HepG2 (cell line): ENCODE measurements around the gene RBM15B. TPM values are rescaled to one million over a fixed set of nuclear protein-coding genes. Genes with fewer than 3 reads are reported as not detected.

Experiments used
- ATAC-seq: fragments of 200-7000 bp; cut with Tn5 transposase; 3 replicates; pipeline ENCODE4 v1.9.1; 2020; ENCODE audit warnings: mild to moderate bottlenecking, moderate library complexity
- BruUV-seq: library from RNA; stranded (reverse); fragments of 400-500 nt; replicated peaks from 2 replicates; lab custom pipeline; 2021; lab: Mats Ljungman, UMichigan
- CTCF ChIA-PET: fragments of 300-600 bp; formaldehyde crosslinking; extraction: SDS; loops from one replicate; lab custom pipeline; 2021; ENCODE audit warnings: low total read pairs, inconsistent platforms, low intra/inter-chr PET ratio; lab: Yijun Ruan, JAX
- POLR2A ChIA-PET: fragments of 350-600 bp; sonication (Branson Sonifier 250); formaldehyde crosslinking; loops from one replicate; lab custom pipeline; 2020; ENCODE audit warnings: antibody characterized with exemption, inconsistent platforms; lab: Yijun Ruan, JAX
- DNase-seq: peaks from one replicate; pipeline ENCODE4 v3.0.0-alpha.2; 2015; ENCODE audit warnings: low spot score
- FAIRE-seq: peaks from 3 replicates; lab custom pipeline; 2011; peaks lifted over from hg19 to GRCh38; lab: Jason Lieb, UNC
- H2AFZ ChIP-seq: one replicate; pipeline ENCODE4 v1.6.1; 2011; ENCODE audit warnings: low read length, inconsistent platforms
- H3K27ac ChIP-seq: fragments of 300-600 bp; 3 replicates; pipeline ENCODE4 v1.8.0; 2011; ENCODE audit warnings: mixed run types, mild to moderate bottlenecking, mixed read lengths, low read length, inconsistent platforms; ENCODE audit not compliant: insufficient read depth; ENCODE audit errors: extremely low read length
- H3K27me3 ChIP-seq, 2 experiments: fragments of 200-600 bp in 1 of 2; 2 replicates in 1 of 2; 3 replicates in 1 of 2; pipeline versions ENCODE4 v1.6.0 to v1.8.0; 2011; ENCODE audit warnings: low read length in 2 of 2, mild to moderate bottlenecking in 2 of 2, moderate library complexity in 2 of 2, inconsistent platforms in 1 of 2; ENCODE audit not compliant: insufficient read depth in 2 of 2, control insufficient read depth in 1 of 2
- H3K36me3 ChIP-seq, 2 experiments: fragments of 200-600 bp in 1 of 2; replicated peaks in 1 of 2; 2 replicates in 1 of 2; 3 replicates in 1 of 2; pipeline versions ENCODE4 v1.5.1 to v1.8.0; 2011; ENCODE audit warnings: low read length in 2 of 2, inconsistent platforms in 1 of 2; ENCODE audit not compliant: insufficient read depth in 2 of 2, control insufficient read depth in 1 of 2
- H3K4me1 ChIP-seq: 2 replicates; pipeline ENCODE4 v1.5.1; 2012; ENCODE audit warnings: low read length, inconsistent platforms; ENCODE audit not compliant: insufficient read depth
- H3K4me2 ChIP-seq: 2 replicates; pipeline ENCODE4 v1.6.0; 2011; ENCODE audit warnings: low read depth, low read length, inconsistent platforms
- H3K4me3 ChIP-seq, 3 experiments: fragments of 200-600 bp in 1 of 3; sonication (generic), shearing (Covaris generic) in 1 of 3; replicated peaks in 1 of 3; 2 replicates each; pipeline ENCODE4 v1.5.1; 2011 to 2016; ENCODE audit warnings: low read length in 3 of 3, inconsistent platforms in 2 of 3, low read depth in 2 of 3, mild to moderate bottlenecking in 2 of 3, control low read depth in 1 of 3, mixed read lengths in 1 of 3; ENCODE audit not compliant: insufficient read depth in 1 of 3
- H3K79me2 ChIP-seq: one replicate; pipeline ENCODE4 v1.6.1; 2011; ENCODE audit warnings: low read length, inconsistent platforms; ENCODE audit not compliant: insufficient read depth
- H3K9ac ChIP-seq: 2 replicates; pipeline ENCODE4 v1.6.0; 2011; ENCODE audit warnings: mild to moderate bottlenecking, low read depth, low read length, inconsistent platforms; ENCODE audit not compliant: insufficient read depth
- H3K9me3 ChIP-seq: 2 replicates; pipeline ENCODE4 v1.5.1; 2012; ENCODE audit warnings: mild to moderate bottlenecking, low read length
- H4K20me1 ChIP-seq: 2 replicates; pipeline ENCODE4 v1.6.0; 2011; ENCODE audit warnings: inconsistent platforms, mild to moderate bottlenecking, low read length, moderate library complexity; ENCODE audit not compliant: insufficient read depth
- ATAD3A ChIP-seq: sonication (generic); formaldehyde crosslinking; IDR thresholded peaks from 2 replicates; pipeline ENCODE4 v1.4.0; 2020; ENCODE audit warnings: missing genetic modification reagents
- GMEB2 ChIP-seq: IDR thresholded peaks from 2 replicates; pipeline ENCODE4 v1.6.1; 2016; ENCODE audit warnings: missing biosample characterization, missing genetic modification reagents, low read depth
- RARG ChIP-seq: sonication (generic); formaldehyde crosslinking; IDR thresholded peaks from 2 replicates; pipeline ENCODE4 v1.4.0; 2020; ENCODE audit warnings: low read depth, mild to moderate bottlenecking, missing genetic modification reagents
- SMAD9 ChIP-seq: sonication (generic); formaldehyde crosslinking; IDR thresholded peaks from 2 replicates; pipeline ENCODE4 v1.5.1; 2020; ENCODE audit warnings: mild to moderate bottlenecking, missing genetic modification reagents
- TFDP1 ChIP-seq: IDR thresholded peaks from 2 replicates; pipeline ENCODE4 v1.6.1; 2016; ENCODE audit warnings: missing compliant biosample characterization, missing genetic modification reagents, borderline replicate concordance
- ZNF552 ChIP-seq: sonication (generic); formaldehyde crosslinking; IDR thresholded peaks from 2 replicates; pipeline ENCODE4 v1.9.0; 2022; ENCODE audit warnings: missing genetic modification reagents, mild to moderate bottlenecking, borderline replicate concordance
- WGBS: methylation state at CpG from one replicate; pipeline ENCODE4 v1.1.6; 2017; ENCODE audit warnings: low lambda C conversion rate; 5-methylcytosine and 5-hydroxymethylcytosine counted together
- in situ Hi-C: cut with HindIII; loops from 2 replicates; pipeline ENCODE4 v1.10.0; 2017; ENCODE audit warnings: low pct_unique_long_range_greater_than_20kb; ENCODE audit not compliant: extremely low pct_ligation_motif_present
- intact Hi-C: fragments of 100-400 bp; cut with micrococcal nuclease; formaldehyde crosslinking; loops from one replicate; pipeline ENCODE4 v1.10.0; 2022; ENCODE audit not compliant: unreplicated experiment
- polyA plus RNA-seq, 8 experiments: library from polyadenylated mRNA; depleted of rRNA in 3 of 8; stranded (reverse) in 7 of 8; unstranded in 1 of 8; fragments of >200 nt; fragmentation: Illumina TruSeq in 4 of 8; extraction: Trizol in 4 of 8; gene quantifications; 2 replicates each; pipeline versions ENCODE4 v1.2.1 to v1.2.3, GENCODE V29; 2011 to 2016; ENCODE audit warnings: low read depth in 4 of 8, missing spikeins in 1 of 8, mixed read lengths in 1 of 8; ENCODE audit not compliant: insufficient read depth in 1 of 8
- total RNA-seq, 5 experiments: library from RNA; depleted of rRNA; stranded (reverse); fragments of >200 nt; fragmentation: Illumina TruSeq; extraction: Trizol; gene quantifications; 2 replicates each; pipeline ENCODE4 v1.2.3, GENCODE V29; 2016; ENCODE audit warnings: low read depth in 1 of 5
- TF ChIP-seq, protein P1 (sequence below): sonication (generic); formaldehyde crosslinking; IDR thresholded peaks from 2 replicates; pipeline ENCODE4 v1.4.0; 2020; ENCODE audit warnings: missing genetic modification reagents, low read depth, mild to moderate bottlenecking, borderline replicate concordance

The RBM15B gene
- total and polyA plus RNA-seq, 2 of the 13 experiments (the other 11 are each of a cell fraction or from before 2014, with no cell fraction given), result 8.2 to 19.3 TPM

DNA sequence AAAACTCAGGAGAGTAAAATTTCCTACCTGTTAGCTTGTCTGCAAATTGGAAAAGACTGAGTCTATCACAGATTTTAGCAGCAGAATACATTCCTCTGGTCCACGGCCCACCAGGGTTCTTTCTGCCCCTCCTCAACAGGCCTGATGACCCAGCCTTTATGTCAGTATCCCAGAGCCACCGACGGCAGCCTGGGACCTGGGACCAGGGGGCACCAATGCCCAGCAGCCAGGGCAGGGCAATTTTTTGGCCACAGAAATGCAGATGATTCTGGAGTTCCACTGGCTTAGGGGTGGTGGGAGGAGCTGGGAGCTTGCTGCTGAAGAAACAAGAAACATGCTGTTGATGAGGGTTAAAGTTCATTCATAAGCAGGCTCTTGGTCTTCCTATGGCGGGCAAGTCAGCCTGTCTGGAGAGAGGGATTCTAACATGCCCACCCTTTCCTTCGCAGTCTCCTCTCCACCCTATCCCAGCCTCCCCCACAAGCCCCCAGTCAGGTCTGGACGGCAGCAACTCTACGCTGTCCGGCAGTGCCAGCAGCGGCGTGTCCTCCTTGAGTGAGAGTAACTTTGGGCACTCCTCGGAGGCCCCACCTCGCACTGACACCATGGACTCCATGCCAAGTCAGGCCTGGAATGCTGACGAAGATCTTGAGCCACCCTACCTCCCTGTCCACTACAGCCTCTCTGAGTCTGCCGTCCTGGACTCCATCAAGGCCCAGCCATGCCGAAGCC is 10.3 kb upstream of the RBM15B start:
- ChIA-PET CTCF (no interaction called here), POLR2A (no interaction called here)
- Histone ChIP-seq H3K27ac (no peak overlapping the region), H3K4me3 (no peak overlapping the region), H3K9me3 (no peaks in the 10 kb centered on the region), H3K36me3 (no peaks in the 10 kb centered on the region), H3K4me2 (no peak overlapping the region), H2AFZ (no peak overlapping the region)
- BruUV-seq, result no TSS peak
- intact Hi-C loops, result loop anchor here (10.0 kb wide), 1 partner anchor 294 kb away; the partner anchor contains the start of gene TEX264
- TF ChIP-seq SMAD9, result no peak
- no peak for TF ChIP-seq RARG (CRISPR knock-in tag)
- no peak for TF ChIP-seq GMEB2 (CRISPR knock-in tag)
- no peak for TF ChIP-seq ATAD3A (CRISPR knock-in tag)
- no peak for TF ChIP-seq ZNF552 (CRISPR knock-in tag)
- TF ChIP-seq, protein P1, sequence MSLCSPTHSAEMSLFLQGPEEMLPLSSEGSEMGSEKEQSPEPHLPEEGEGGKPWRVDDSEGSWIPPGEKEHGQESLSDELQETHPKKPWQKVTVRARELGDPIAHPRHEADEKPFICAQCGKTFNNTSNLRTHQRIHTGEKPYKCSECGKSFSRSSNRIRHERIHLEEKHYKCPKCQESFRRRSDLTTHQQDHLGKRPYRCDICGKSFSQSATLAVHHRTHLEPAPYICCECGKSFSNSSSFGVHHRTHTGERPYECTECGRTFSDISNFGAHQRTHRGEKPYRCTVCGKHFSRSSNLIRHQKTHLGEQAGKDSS (CRISPR knock-in tag), result no peak
- no peak for TF ChIP-seq TFDP1 (CRISPR knock-in tag)
- TF ChIP-seq, all 625 proteins: peak for 0
- no peak overlapping the region for H3K9ac ChIP-seq
- ATAC-seq (no peak), FAIRE-seq (no peak), DNase-seq (no peak)
- peaks cover 19% of the 10 kb centered on the region for H3K4me1 ChIP-seq
- WGBS, result 64% methylated on average over 12 of the region's 15 CpGs
- H4K20me1 ChIP-seq, result no peaks in the 10 kb centered on the region
- H3K79me2 ChIP-seq, result peaks cover 17% of the 10 kb centered on the region
- in situ Hi-C loops, result loop anchor here (5.0 kb wide), 1 partner anchor 808 kb away; no protein-coding TSS in a partner anchor
- H3K27me3 ChIP-seq, result peaks cover 1 to 39% of the 10 kb centered on the region in 2 experiments; a peak in 3 of 5 replicates
